Ureter (tissue), 1 donor: ENCODE results near the gene HMX2. TPM values are rescaled to one million over a fixed set of nuclear protein-coding genes. Genes with fewer than 3 reads are reported as not detected.

Experiments used
- DNase-seq: peaks from one replicate; pipeline ENCODE4 v3.0.0-alpha.2; 2020; ENCODE audit warnings: low spot score
- total RNA-seq: library from RNA; stranded (reverse); gene quantifications from one replicate; pipeline ENCODE4 v1.2.4, GENCODE V29; 2023
- donor health status: DM: yes; HTN: yes; CAD: no.

HMX2 gene, protein sequence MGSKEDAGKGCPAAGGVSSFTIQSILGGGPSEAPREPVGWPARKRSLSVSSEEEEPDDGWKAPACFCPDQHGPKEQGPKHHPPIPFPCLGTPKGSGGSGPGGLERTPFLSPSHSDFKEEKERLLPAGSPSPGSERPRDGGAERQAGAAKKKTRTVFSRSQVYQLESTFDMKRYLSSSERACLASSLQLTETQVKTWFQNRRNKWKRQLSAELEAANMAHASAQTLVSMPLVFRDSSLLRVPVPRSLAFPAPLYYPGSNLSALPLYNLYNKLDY
- not detected for total RNA-seq

DNA sequence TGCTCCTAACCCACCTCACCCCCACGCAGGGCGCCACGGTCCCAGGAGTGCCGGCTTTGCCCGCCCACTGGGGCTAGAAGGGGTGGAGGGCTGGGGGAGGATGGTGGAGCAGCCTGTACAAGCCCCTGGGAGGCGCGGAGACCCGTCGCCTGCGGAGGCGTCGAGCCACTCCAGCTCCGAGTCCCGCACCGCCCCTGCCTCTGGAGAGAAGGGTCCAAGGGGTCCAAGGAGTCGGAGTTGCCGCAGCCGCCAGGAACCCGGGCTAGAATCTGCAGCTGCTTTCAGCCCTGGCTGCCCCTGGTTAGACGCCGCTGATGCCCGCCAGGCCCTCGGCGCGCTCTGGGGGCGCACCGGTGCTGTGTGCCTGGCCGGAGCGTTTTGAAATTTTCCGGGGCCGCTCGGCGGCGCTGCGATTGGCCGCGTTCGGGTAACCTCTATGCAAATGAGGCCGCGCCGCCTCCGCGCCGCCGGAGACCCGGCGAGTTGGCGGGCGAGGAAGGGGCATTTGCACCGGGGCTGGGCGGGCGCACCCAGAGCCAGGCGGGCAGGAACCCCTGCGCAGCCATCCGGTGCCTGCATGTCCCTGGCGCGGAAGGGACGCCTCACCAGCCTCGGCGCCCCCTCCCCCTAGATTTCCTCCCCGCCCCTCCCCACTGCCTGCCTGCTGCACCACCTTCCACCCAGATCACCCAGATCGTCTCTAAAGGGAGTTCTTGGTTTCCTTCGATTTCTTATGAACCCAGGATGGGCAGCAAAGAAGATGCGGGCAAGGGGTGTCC lies at the start of gene HMX2:
HMX2 (plus strand) TSS at position 502 of the 779 bp plus-strand sequence; CDS start at position 745, 243 bp downstream.
- DNase-seq: no peak

DNA sequence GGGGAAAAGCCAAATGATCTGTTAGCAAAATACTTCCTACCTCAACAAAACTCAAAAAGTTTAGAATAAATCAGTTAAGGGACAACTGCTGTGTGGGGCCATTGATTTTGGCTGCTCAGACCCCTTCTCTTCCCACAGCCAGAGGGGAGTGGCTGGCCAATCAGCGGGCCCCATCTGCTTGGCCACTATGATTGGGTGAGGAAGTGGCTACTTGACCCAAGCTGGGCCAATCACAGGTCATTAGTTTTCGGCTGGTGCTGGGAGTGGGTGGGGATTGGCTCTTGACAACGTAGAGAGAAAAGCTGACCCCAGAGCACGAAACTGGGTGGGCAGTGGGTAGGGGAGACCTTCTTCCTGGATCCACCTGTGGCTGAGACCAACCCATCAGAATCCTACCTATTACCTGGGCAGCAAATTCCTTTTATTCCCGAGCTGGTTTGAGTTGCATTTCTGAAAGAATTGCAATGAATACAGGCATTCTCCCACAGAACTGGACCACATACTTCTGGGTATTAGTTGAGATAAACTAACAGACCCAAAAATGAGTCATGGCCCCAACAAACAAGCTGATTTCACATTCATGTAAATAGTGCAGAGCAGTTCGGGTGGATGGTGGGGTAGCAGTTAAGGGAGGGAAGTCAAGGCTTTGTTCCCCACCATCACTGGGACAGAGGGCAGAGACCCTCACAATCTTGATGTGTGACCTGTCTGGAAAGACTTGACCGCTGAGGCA lies 47.7 kb upstream of the HMX2 start:
- DNase-seq: no peak

DNA sequence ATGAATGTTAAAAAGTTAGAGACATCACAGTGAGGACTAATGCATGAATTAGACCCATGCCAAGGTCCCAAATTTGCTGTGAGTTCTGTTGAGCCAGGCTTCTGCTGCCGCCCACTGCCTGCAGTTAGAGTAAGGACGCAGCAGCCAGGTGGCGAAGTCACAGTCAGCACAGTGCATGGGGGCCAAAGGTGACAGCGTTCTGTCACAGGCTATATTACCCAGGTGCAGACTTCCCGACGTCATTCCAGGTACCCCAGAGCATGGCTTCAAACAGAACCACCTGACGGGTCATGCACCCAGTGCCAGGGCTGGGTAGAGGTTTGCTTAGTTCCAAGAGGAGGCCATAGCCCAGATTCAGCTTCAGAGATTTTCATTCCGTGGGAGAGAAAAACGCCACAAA lies 46.1 kb upstream of the HMX2 start:
- no peak for DNase-seq

DNA sequence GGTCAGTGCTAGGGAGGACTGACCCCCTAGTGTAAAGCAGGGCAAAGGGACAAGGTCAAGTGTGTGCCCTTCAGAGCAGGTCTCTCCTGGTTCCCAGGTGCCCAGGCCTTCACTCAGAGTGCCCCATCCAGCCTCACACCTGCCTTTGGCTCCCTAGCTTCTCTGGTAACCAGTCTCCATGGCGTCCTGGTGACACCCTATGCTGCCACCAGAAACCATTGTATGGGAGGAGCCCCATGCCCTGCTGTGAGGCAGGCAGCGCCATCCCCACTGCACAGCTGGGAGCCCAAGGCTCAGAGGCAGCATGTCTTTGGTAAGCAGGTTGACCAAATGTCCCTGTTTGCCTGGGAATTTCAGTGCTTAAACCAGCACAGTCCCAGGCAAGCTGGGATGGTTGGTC lies 45.3 kb upstream of the HMX2 start:
- DNase-seq: no peak

DNA sequence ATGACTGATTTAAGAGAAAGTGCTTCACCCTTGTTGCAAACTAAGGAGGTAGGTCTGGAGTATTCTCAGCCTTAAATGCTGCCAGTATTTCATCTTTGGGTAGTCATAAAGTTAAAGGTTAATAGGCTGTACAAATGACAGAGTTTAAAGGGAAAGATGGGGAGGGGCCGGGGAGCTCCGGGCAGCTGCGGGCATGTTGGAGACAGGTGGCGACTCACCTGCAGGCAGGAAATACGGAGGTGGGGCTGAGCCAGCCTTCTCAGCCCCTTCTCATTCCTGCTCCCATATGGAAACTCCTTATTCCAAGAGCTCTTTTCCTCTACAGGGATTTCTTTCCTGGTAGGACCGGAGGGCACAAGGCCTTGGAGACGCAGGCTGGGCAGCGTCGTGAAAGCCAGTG lies 44.0 kb upstream of the HMX2 start:
- DNase-seq: no peak

DNA sequence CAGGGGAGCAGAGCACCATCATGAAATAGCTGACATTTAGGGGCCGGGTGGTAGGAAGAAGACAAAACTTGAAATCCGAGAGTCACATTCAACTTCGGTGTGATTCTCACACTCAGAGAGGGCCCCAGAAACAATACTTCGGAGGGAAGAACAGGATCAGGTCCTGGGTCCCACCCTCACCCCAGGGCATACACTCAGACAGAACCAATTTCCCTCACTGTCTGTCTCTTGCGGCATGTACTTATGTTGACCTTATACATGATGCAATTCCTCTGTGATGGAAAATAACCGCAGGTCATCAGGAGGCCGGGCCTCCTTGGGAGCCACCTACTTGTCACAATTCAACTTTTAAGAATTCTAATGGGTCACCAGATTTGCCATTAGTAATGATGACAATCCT lies 38.5 kb upstream of the HMX2 start:
- no peak for DNase-seq

DNA sequence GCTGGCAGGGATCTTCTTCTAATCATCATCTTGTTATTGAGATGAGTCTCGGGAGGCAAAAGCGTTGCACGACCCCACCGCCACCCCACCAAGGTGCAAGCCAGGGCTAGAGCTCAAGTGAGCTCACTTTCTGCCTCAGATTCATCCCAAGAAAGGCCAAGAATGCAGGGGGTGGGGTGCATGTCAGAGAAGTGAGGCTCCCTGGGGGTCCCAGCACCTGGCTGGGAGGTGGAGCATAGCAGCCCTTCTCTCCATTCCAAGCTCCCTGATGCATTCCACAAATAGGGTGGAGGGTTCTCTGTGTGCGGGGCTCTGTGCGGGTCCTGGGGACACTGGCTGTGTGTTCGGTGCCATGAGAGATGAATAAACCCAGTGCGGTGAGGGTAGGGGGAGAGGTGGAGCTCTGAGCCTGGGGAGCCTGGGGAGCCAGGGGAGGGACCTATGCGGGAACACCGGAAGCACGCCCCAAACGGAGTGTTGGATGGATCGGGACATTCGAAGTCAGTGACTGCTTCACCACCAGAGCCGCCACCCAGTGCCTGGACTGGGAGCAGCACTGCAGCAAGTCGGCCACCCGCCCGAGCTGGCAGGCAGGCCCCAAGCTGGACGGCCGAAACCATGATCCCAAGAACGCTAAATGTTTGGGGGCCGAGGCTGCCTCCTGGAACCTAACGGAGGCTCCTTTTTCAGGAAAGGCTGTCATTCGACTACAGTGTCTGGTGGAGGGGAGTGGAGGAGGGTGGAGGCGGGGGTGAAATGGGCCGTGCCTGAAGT lies 30.1 kb upstream of the HMX2 start:
- DNase-seq: no peak

DNA sequence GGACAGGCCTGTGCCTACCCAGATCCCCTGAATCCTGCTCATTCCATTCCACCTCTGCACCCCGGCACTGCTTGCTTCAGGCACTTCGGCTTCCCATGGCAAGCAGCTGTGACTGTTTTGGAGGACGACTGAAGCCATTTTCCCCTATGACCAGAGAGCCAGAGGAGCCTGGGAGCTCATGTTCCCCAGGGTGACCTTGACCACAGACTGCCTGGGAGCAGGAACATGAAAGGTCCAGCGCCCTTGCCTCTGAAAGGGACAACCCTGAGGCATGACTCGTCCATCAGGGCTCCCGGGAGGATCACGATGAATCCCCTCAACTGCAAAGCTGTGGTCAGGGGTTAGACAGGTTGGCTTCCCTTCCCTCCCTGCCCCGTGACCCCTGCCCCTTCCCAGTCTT lies 28.9 kb upstream of the HMX2 start:
- no peak for DNase-seq

DNA sequence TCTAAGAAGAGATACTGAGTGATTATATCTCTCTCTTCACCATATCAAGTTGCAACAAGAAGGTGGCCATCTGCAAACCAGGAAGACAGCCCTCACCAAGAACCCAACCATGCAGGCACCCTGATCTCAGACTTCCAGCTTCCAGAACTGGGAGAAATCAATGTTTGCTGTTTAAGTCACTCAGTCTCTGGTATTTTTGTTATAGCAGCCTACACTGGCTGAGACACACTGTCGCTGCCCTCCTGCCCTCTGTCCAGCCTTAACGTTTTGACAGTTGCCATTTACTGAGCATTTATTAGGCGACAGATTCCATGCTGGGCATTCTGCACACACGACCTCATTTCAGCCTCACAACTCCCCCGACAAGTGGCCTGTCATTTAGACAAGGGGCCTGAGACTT lies 21.7 kb upstream of the HMX2 start:
- no peak for DNase-seq

DNA sequence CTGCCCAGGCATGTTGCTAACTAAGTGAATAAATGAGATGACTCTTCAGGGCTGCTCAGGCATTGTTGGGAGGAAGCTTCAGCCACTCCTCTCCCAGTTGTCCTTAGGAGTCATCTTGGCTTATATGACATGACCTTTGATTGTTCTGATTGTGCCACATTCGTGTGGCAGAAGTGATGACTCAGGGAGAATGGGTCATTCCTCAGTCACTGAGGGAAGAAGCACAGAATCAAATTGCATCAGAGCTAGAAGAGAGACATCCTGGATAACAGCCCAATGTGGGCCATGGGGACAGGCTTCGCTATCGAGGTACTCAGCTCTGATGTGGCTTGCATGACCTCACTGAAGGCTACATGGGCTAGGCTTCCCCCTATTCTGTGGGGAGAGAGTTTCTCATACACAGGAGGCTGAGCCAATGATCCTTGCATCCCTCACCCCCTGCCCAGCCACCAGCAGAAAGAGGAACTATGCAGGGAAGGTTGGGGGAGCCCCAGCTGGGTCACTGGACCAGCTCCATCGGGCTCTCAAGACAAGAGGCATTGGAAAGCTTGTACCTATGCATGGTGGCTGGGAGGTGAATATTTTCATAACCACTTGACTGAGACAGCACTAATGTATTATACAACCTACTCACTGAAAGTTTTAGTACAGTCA lies 18.2 kb upstream of the HMX2 start:
- no peak for DNase-seq

DNA sequence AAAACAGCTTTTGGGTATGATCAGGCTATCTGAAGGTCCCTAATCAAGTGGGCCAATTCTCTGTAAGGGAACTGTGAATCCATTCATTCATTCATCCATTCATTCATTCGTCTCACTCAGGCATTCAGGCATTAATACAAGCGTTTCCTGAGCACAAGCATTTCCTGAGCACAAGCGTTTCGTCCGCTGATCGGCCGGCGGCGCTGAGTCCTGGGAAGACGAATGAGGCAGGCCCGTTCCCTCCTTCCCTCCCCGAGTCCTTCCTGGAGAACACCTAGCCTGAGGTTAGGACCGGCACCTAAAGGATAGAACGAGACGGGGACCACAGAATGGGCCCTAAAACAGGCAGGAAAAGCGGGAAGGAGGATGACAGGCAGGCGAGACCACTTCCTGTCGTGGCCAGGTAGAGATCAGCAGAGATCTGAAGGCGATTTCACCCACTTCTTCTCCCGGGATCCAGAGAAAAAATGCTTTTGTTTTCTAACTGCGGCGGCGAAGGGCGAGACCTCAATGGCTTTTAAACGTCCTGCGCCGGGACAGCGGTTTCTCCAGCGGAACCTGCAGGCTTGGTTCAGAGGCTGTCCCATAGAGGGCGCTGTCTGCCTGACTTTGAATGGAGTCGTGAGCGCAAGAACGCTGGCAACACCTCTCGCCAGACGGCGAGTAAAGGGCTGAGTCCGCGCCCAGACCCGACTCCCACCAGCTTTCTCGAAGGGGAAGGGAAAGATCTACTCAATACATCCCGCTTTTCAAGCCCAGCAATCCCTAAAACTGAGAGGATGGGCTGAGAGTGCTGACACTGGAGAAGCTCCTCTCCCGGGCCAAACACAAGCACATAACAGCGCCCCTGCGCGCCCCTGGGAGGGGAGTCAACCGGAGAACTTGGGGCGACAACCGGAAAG lies 15.1 kb upstream of the HMX2 start:
- peak; percentile 89 for DNase-seq

DNA sequence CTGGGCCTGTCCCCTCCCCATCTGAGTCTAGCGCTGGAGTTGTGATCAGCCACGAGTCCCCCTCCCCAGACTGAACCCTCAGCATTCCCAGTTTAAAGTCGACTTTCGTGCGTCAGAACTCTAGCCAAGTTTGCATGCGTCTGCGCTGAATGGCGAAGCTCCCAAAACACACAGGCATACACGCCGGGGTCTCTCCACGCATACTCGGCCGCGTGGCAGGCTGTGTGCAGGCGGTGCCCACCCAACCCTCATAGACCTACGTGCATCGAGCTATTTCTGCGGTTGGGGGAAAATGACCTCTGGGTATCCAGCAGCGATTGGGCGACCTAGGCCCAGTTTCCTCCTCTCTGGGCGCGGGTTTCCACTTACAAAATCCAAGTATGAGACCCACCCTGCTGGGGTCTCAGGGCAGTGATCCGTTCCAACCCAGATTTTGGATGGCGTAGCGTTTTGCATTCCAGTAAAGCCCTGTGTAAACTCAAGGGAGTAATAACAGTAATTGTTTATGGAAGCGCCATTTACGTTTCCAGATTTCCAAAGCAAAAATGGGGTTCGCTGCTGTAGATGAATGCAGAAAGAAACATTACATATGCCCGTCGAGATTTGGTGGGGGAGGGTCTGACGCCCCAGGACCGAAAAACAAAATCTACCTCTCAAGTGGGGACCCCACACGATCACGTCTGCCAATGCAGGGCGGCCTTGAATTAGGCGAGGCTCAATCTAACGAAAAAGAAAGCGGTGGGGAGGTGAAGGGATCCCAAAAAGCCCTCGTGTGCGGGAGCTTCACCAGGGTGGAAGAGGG lies 14.2 kb upstream of the HMX2 start:
- no peak for DNase-seq

DNA sequence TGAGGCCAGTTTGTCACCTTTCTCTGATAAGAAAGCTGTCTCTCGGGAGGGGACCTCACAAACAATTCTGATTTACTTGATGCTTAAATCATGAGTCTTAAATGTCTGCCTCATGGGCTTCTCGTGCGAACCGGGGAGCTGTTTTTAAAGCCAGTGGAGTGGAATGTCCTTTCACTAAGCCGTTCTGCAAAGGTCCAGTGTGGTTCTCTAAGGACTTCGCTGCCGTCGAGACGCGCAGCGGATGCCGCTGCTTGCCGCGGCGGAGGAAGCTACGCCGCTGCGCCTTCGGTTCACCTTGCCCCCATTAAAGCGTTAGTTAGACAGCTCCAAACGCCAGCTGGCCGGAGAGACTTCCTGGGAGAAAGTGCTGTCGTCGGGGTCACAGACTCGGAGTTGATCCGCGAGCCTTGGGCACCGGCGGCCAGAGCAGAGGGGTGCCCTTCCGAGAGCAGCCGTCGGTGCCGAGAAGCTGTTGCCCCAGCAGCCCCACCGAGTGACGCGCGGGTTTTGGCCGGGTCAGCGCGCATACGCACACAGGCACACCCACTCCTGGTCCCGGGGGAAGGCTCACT lies 13.5 kb upstream of the HMX2 start:
- no peak for DNase-seq

DNA sequence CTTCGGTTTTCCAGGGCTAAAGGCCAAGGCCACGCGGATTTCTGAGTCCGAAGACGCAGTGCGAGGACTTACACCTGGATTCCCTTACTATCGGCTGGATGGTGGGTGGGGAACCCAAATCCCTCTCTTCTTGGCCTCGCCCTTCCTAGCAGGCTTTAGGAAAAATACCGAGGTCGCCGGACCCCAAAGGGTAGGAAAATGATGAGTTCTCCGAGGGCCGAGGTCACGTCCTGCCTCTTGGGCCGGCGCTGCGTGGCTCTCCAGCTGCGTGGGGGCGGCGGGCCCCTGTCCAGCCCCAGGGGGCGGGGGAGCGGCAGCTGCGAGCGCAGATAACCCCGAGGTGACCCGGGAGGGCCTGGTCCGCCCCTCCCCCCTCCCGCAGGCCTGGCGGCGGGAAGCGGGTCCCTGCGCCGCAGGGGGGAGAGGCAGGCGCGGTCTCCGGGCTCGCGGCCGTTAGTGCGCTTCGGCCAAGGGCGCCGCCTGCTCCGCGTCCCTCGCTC lies 13.0 kb upstream of the HMX2 start:
- DNase-seq: no peak

DNA sequence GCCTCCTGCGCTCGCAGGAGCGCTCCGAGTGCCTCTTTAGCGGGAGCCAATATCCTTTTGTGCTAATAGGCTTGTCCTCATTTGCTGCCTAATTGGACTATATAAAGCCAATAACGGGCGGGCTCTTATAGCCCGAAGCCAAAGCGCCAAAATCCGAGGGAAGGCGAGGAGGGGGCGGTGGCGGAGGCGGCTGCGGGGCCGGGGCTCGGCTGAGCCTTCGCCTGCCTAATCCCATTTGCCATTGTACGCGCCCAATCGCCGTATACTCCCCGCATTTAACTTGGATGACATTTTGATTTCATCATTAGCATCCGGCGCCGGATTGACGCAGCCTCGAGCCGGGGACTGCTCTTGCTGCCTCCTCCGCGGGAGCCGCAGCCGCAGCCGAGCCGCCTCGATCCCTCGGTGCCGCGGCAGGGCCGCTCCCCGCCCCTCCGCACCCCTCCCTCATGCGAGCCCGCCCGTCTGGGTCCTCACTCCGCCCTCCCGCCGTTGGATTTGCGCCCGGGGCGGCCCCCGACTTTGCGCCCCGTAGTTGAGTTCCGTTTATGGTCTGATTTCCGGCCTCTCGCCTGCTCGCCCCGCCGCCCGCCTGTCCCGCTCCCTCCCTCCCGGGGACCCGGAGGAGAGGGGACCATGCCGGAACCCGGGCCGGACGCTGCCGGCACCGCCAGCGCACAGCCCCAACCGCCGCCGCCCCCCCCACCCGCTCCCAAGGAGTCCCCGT lies 12.4 kb upstream of the HMX2 start, which contains the start of gene HMX3:
HMX3 (plus strand) TSS at position 556 of the 727 bp plus-strand sequence; CDS start at position 637, 81 bp downstream.
- DNase-seq: no peak

DNA sequence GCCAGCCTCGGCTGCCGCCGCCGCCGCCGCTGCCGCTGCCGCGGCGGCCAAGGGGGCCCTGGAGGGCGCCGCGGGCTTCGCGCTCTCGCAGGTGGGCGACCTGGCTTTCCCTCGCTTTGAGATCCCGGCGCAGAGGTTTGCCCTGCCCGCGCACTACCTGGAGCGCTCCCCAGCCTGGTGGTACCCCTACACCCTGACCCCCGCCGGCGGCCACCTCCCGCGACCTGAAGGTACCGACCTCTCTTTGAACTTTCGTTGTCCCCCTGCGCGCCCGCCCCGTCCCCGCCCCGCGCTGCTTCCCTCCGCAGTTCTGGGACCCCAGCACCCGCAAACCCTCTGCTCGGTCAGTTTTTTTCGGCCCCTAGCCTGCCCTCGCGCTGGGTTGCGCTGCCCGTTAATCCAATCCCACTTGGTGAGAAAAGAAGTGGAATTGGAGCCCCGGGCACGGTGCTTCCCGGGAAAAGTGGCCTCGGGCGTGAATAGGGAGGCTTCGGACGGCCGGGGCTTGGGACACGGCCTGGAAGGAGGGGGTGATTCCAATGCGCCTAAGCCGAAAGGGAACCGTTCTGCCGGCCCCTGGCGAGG lies 11.6 kb upstream of the HMX2 start:
- DNase-seq: no peak

DNA sequence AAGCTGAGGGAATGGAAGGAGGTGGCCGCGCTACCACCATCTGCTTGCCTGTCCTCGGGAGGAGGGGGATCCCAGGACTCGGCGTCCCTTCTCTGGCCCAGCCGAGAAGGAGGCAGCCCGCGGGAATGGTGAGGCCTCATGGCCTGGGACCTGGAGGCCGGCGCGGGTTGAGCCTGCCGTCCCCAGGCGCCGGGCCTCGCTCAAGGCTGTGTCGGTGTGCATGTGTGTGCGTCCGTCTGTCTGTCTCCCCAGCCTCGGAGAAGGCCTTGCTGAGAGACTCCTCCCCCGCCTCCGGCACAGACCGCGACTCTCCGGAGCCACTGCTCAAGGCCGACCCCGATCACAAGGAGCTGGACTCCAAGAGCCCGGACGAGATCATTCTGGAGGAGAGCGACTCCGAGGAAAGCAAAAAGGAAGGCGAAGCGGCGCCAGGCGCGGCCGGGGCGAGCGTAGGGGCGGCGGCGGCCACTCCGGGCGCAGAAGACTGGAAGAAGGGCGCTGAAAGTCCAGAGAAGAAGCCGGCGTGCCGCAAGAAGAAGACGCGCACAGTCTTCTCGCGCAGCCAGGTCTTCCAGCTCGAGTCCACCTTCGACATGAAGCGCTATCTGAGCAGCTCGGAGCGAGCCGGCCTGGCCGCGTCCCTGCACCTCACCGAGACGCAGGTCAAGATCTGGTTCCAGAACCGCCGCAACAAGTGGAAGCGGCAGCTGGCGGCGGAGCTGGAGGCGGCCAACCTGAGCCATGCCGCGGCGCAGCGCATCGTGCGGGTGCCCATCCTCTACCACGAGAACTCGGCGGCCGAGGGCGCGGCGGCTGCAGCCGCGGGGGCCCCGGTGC lies 10.9 kb upstream of the HMX2 start:
- DNase-seq: no peak
